ENCODE data around the gene CALN1. TPM values are rescaled to one million over a fixed set of nuclear protein-coding genes. Genes with fewer than 3 reads are reported as not detected.
"Not testable (repeated sequence)": the region's sequence is repeated elsewhere in the genome, so short reads cannot be mapped to it uniquely, and the experiment has no call there.

CALN1 gene
- total RNA-seq, 1 donor from 2014 or later, result 1.9 TPM

DNA sequence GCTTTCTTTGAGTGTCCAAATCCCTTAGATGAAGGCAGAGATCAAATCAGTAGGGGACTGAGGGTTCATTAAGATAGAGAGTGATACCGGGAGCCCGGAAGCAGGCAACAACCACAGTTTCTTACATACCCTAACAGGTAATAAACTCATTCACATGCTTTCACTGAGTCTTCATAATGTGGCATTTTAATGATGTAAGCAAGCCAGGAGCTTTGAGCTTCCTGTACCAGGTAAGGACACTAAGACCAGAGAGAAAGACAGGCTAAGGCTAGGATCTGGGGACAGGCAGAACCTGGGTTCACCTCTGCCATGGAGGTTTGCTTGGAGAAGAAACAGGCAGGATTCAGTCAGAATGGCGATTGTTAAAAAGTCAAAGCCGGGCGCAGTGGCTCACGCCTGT is 661.8 kb downstream of the CALN1 start:
- Mint-ChIP-seq H3K27me3 (peaks cover 33% of the 10 kb centered on the region), H3K4me1 (ENCODE audit: unreplicated experiment) (peaks cover 7% of the 10 kb centered on the region), H3K4me3 (no peak overlapping the region), H3K27ac (no peak overlapping the region), H3K36me3 (no peaks in the 10 kb centered on the region), H3K9me3 (peaks cover 6% of the 10 kb centered on the region)
- DNase-seq (ENCODE audit: extremely low spot score, unreplicated experiment), result no peak
- TF ChIP-seq, protein P1, sequence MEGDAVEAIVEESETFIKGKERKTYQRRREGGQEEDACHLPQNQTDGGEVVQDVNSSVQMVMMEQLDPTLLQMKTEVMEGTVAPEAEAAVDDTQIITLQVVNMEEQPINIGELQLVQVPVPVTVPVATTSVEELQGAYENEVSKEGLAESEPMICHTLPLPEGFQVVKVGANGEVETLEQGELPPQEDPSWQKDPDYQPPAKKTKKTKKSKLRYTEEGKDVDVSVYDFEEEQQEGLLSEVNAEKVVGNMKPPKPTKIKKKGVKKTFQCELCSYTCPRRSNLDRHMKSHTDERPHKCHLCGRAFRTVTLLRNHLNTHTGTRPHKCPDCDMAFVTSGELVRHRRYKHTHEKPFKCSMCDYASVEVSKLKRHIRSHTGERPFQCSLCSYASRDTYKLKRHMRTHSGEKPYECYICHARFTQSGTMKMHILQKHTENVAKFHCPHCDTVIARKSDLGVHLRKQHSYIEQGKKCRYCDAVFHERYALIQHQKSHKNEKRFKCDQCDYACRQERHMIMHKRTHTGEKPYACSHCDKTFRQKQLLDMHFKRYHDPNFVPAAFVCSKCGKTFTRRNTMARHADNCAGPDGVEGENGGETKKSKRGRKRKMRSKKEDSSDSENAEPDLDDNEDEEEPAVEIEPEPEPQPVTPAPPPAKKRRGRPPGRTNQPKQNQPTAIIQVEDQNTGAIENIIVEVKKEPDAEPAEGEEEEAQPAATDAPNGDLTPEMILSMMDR (conservative IDR thresholded peaks at IDR 0.05), result no peak

DNA sequence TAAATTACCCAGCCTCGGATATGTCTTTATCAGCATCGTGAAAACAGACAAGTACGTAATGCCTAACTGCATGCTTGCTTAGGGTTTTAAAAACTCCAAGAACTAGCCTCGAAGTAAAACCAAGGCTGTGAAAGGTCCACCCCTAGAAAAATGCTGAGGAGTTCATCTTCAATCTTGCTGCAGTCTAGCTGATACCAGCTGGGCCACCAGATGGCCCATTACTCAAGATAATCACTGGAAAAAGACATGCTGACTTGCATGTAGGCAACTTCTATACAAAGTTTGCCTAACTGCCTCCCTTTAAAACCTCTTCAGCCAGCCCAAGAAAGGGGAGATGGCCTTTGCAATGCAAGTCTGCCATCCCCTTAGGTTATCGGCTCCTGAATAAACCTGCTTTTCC is 666.1 kb downstream of the CALN1 start:
- Mint-ChIP-seq H3K36me3 (no peaks in the 10 kb centered on the region), H3K27ac (no peak overlapping the region), H3K27me3 (peaks cover 15% of the 10 kb centered on the region), H3K4me1 (ENCODE audit: unreplicated experiment) (no peaks in the 10 kb centered on the region), H3K9me3 (peaks cover 11% of the 10 kb centered on the region), H3K4me3 (no peak overlapping the region)
- TF ChIP-seq, protein P1 (conservative IDR thresholded peaks at IDR 0.05), result peak; percentile 23
- no peak for DNase-seq (ENCODE audit: extremely low spot score, unreplicated experiment)

DNA sequence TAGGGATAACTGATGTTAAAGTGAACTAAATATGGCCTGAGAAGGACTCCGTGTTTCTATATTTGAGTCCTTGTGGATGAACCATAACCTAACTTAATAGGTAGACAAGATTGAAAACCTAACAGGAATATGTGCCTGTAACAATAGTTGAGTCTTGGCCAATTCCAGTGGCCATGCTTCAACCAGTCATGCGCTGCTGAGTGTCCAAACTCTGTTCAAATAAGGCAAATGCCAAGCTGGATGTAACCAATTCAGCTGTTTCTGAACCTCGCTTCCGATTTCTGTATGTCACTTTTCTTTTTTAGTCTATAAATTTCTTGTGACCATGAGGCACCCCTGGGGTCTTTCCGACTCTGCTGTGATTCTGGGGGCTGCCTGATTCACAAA is 672.0 kb downstream of the CALN1 start:
- H3K4me1 Mint-ChIP-seq (ENCODE audit: unreplicated experiment), result peaks cover 10% of the 10 kb centered on the region
- TF ChIP-seq, protein P1 (conservative IDR thresholded peaks at IDR 0.05), result no peak
- H3K27me3 Mint-ChIP-seq, result no peaks in the 10 kb centered on the region
- no peak overlapping the region for H3K27ac Mint-ChIP-seq
- no peak for DNase-seq (ENCODE audit: extremely low spot score, unreplicated experiment)
- no peak overlapping the region for H3K4me3 Mint-ChIP-seq
- peaks cover 5% of the 10 kb centered on the region for H3K9me3 Mint-ChIP-seq
- no peaks in the 10 kb centered on the region for H3K36me3 Mint-ChIP-seq

DNA sequence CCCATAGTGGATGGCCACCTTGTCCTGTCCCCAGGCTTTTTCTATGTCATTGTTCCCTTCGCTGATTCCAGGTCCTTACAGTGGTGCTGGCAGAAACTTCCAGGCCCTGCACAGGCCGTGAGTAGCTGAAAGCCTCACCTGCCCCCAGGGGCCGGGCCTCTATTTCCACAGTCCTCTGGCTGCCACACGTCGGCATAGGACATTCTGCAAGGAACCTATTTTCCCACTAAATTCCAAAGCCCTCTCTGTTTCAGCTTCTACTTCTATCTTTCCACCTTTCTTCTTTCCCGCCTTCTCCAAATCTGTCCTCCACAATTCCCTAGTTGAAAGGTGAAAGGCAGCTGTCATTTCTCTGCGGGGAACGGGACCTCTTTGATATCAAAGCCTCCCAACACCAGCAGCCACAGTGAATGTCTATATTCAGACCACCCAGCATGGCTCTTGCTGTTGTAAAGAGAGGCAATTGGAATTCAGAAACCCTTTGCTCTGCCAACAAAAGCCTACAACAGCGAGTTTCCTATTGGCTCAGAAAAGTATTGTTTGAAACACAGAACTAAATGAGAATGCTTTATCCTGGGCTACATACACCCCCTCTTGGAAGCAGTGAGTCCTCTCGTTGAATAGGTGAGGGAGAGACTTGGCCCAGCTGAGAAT is 672.5 kb downstream of the CALN1 start:
- Mint-ChIP-seq H3K36me3 (no peaks in the 10 kb centered on the region), H3K27ac (no peak overlapping the region), H3K4me3 (no peak overlapping the region), H3K9me3 (peaks cover 5% of the 10 kb centered on the region), H3K4me1 (ENCODE audit: unreplicated experiment) (peaks cover 10% of the 10 kb centered on the region), H3K27me3 (no peaks in the 10 kb centered on the region)
- TF ChIP-seq, protein P1 (conservative IDR thresholded peaks at IDR 0.05), result no peak
- DNase-seq (ENCODE audit: extremely low spot score, unreplicated experiment), result no peak

DNA sequence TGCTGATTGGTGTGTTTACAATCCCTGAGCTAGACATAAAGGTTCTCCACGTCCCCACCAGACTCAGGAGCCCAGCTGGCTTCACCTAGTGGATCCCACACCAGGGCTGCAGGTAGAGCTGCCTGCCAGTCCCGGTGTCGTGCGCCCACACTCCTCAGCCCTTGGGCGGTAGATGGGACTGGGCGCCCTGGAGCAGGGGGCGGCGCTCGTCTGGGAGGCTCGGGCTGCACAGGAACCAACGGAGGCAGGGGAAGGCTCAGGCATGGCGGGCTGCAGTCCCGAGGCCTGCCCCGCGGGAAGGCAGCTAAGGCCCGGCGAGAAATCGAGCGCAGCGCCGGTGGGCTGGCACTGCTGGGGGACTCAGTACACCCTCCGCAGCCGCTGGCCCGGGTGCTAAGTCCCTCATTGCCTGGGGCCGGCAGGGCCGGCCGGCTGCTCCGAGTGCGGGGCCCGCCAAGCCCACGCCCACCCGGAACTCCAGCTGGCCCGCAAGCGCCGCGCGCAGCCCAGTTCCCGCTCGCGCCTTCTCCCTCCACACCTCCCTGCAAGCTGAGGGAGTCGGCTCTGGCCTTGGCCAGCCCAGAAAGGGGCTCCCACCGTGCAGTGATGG is 674.1 kb downstream of the CALN1 start:
- not testable (repeated sequence) for H3K27ac Mint-ChIP-seq; H3K36me3 Mint-ChIP-seq; DNase-seq (ENCODE audit: extremely low spot score, unreplicated experiment); H3K9me3 Mint-ChIP-seq; H3K4me3 Mint-ChIP-seq; H3K27me3 Mint-ChIP-seq
- peaks cover 10% of the 10 kb centered on the region for H3K4me1 Mint-ChIP-seq (ENCODE audit: unreplicated experiment)

DNA sequence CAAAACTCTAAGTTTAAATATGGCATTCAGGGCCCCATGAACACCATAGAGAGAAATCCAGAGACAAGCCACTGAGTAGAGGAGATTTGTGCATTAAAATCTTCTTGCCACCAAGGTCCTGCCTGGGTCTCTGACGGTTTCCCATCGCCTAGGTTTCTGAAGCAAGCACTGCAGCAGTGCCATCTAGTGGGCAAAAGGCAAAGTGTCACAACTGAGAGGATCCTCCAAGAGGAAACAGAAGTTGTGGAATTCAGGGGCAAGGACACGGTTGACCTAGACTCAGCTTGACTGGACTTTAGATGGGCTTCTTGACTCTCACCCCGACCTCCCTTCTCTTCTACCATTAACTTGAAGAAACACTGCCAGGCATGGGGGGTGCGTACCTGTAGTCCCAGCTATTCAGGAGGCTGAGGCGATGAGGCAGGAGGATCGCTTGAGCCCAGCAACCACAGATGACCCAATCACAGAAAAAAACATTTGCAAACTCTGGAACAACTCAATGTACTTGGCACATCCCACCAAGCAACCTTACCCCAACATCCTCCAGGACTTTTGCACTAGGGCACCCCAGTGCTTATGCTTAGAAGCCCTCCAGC is 676.1 kb downstream of the CALN1 start:
- H3K4me3 Mint-ChIP-seq, result no peak overlapping the region
- TF ChIP-seq, protein P1 (conservative IDR thresholded peaks at IDR 0.05), result peak; percentile 94
- no peaks in the 10 kb centered on the region for H3K9me3 Mint-ChIP-seq
- DNase-seq (ENCODE audit: extremely low spot score, unreplicated experiment), result peak; percentile 77
- H3K27me3 Mint-ChIP-seq, result peaks cover 3% of the 10 kb centered on the region
- H3K27ac Mint-ChIP-seq, result no peak overlapping the region
- peaks cover 10% of the 10 kb centered on the region for H3K4me1 Mint-ChIP-seq (ENCODE audit: unreplicated experiment)
- H3K36me3 Mint-ChIP-seq, result no peaks in the 10 kb centered on the region

Data from type B pancreatic cell (in vitro differentiated cells).